RWPE1 (cell line): ENCODE results near the gene ZGPAT.

Source experiments
- CTCF ChIA-PET: fragments of 350-600 bp; sonication (Branson Sonifier 250); formaldehyde crosslinking; extraction: SDS; loops from one replicate; lab custom pipeline; 2021; lab: Yijun Ruan, JAX
- POLR2A ChIA-PET: fragments of 400-600 bp; formaldehyde crosslinking; extraction: SDS; loops from one replicate; lab custom pipeline; 2020; ENCODE audit warnings: antibody characterized with exemption; ENCODE audit not compliant: low non-redundant PET; lab: Yijun Ruan, JAX
- DNase-seq: peaks from one replicate; pipeline ENCODE4 v3.0.0; 2012; ENCODE audit warnings: low spot score
- H3K27ac ChIP-seq: fragments of 450-650 bp; 2 replicates; pipeline ENCODE4 v1.5.1; 2017
- CTCF ChIP-seq: fragments of 450-650 bp; conservative IDR thresholded peaks from 2 replicates; pipeline ENCODE4 v1.5.1; 2017; ENCODE audit warnings: low read depth, mild to moderate bottlenecking

ZGPAT gene

GRCh38 chr20:63768591-63769515 lies 61.0 kb downstream of the ZGPAT start:
- CTCF ChIA-PET = interaction anchor here (0.6 kb wide), 2 partner anchors 25 to 1531 kb away, joined by 3 to 7 read pairs; no protein-coding TSS in a partner anchor
- no peak for TF ChIP-seq CTCF
- no peak for DNase-seq
- POLR2A ChIA-PET = interaction anchor here (0.6 kb wide), 1 partner anchor 218 kb away, joined by 7 read pairs; no protein-coding TSS in a partner anchor
- no peak overlapping the region for H3K27ac ChIP-seq

GRCh38 chr20:63769891-63770474 lies 62.1 kb downstream of the ZGPAT start:
- ChIA-PET CTCF (interaction anchor here (0.6 kb wide), 1 partner anchor 24 kb away, joined by 7 read pairs; no protein-coding TSS in a partner anchor), POLR2A (no interaction called here)
- no peak for DNase-seq
- TF ChIP-seq CTCF = no peak
- no peak overlapping the region for H3K27ac ChIP-seq

GRCh38 chr20:63771046-63771707 lies 63.3 kb downstream of the ZGPAT start:
- no peak overlapping the region for H3K27ac ChIP-seq
- CTCF ChIA-PET = no interaction called here
- no peak for TF ChIP-seq CTCF
- POLR2A ChIA-PET = no interaction called here
- DNase-seq = no peak

GRCh38 chr20:63772781-63773518 lies 65.1 kb downstream of the ZGPAT start:
- CTCF ChIA-PET = interaction anchor here (1.0 to 2.7 kb wide), 3 partner anchors 14 to 48 kb away, joined by 3 to 16 read pairs (median 5); no protein-coding TSS in a partner anchor
- POLR2A ChIA-PET = interaction anchor here (0.7 kb wide), 1 partner anchor 30 kb away, joined by 7 read pairs; no protein-coding TSS in a partner anchor
- no peak overlapping the region for H3K27ac ChIP-seq
- TF ChIP-seq CTCF = no peak
- DNase-seq = no peak

- no peak for TF ChIP-seq CTCF
- no peak for DNase-seq
- H3K27ac ChIP-seq = no peak overlapping the region
- CTCF ChIA-PET = interaction anchor here (0.5 to 2.7 kb wide), 5 partner anchors 13 to 240 kb away, joined by 3 to 16 read pairs (median 5); no protein-coding TSS in a partner anchor
- POLR2A ChIA-PET = interaction anchor here (0.7 kb wide), 1 partner anchor 31 kb away, joined by 7 read pairs; no protein-coding TSS in a partner anchor
Measured at GRCh38 chr20:63773571-63774241, 65.9 kb downstream of the ZGPAT start.
